ENCODE data around the gene CDS2. TPM values are rescaled to one million over a fixed set of nuclear protein-coding genes. Genes with fewer than 3 reads are reported as not detected.

CDS2 gene
- total and polyA plus RNA-seq, 10 of the 15 experiments (the other 5 are each of a cell fraction or from before 2014, with no cell fraction given) = 11.5 to 94.7 (median 23.1) TPM

GRCh38 chr20:5187122-5187521 is 60.3 kb downstream of the CDS2 start (continued):
- TF ChIP-seq ATF3 (IDR thresholded peaks at IDR 0.05; ENCODE audit: borderline replicate concordance, extremely low read depth, low read depth, low read length) (no peak), RCOR1 (conservative IDR thresholded peaks at IDR 0.05; ENCODE audit: low read depth, low read length) (no peak), HSF1 (IDR thresholded peaks at IDR 0.05; ENCODE audit: low read depth, low read length) (no peak), ESRRA (IDR thresholded peaks at IDR 0.05; ENCODE audit: low read length) (no peak)

- in situ Hi-C loops (cut with MboI) (loop anchor here (5.0 kb wide), 1 partner anchor 66 kb away; no protein-coding TSS in a partner anchor), intact Hi-C loops (cut with micrococcal nuclease; ENCODE audit: unreplicated experiment) (no loop called here)
- POLR2A ChIA-PET = no interaction called here
- RAD21 ChIA-PET (ENCODE audit: unreplicated experiment) = interaction anchor here (3.9 kb wide), 1 partner anchor 62 kb away, joined by 25 read pairs; the partner anchor contains the start of gene CDS2
- no peaks in the 10 kb centered on the region for H3K9me3 ChIP-seq (replicated peaks; ENCODE audit: control insufficient read depth, insufficient read depth, low read length)
- no peak for DNase-seq (ENCODE audit: low read depth, low spot score)
- no peak overlapping the region for H3K4me3 ChIP-seq
- H3K79me2 ChIP-seq (ENCODE audit: control insufficient read depth, insufficient read depth, low read length) = no peaks in the 10 kb centered on the region
- no peak overlapping the region for H2AFZ ChIP-seq (ENCODE audit: control insufficient read depth, low read depth, low read length)
- ATAC-seq = no peak
- peaks cover 33% of the 10 kb centered on the region for H3K4me1 ChIP-seq (ENCODE audit: control insufficient read depth, insufficient read depth, low read length)
- no peak overlapping the region for H3K9ac ChIP-seq (ENCODE audit: control insufficient read depth, insufficient read depth, low read length)
- no peak overlapping the region for H3K27ac ChIP-seq (ENCODE audit: control insufficient read depth, insufficient read depth)
- 96% methylated on average over 7 of the region's 7 CpGs for WGBS (ENCODE audit: insufficient coverage, insufficient replicate concordance, low lambda C conversion rate, missing lambda C conversion rate)
- no peak overlapping the region for H3K4me2 ChIP-seq (ENCODE audit: control insufficient read depth, insufficient read depth)
- SMC1A ChIA-PET (ENCODE audit: uncharacterized antibody, unreplicated experiment) = interaction anchor here (11.1 kb wide), 1 partner anchor 62 kb away, joined by 229 read pairs; the partner anchor contains the start of gene CDS2
- H4K20me1 ChIP-seq (ENCODE audit: control insufficient read depth, insufficient read depth) = no peaks in the 10 kb centered on the region
- no TSS peak for BruUV-seq (replicated peaks)
- H3K36me3 ChIP-seq (ENCODE audit: control insufficient read depth in 2 of 2, insufficient read depth in 2 of 2, low read length in 1 of 2) = peaks cover 12 to 16% of the 10 kb centered on the region in 2 experiments
- no peak for FAIRE-seq
- H3K27me3 ChIP-seq (replicated peaks in 1 of 2; ENCODE audit: control insufficient read depth in 2 of 2, insufficient read depth in 2 of 2, low read length in 1 of 2) = no peaks in the 10 kb centered on the region
- CTCF ChIA-PET = interaction anchor here (1.0 to 4.0 kb wide), 3 partner anchors 14 to 62 kb away, joined by 3 to 45 read pairs (median 3); partner anchors contain the start of gene CDS2
- TF ChIP-seq STAT1 (conservative IDR thresholded peaks at IDR 0.05) (no peak), HSF1 (IDR thresholded peaks at IDR 0.05; ENCODE audit: low read depth, low read length) (no peak), USF1 (IDR thresholded peaks at IDR 0.05; ENCODE audit: borderline replicate concordance, extremely low read length, insufficient read depth, low read depth, low read length) (no peak), ZNF217 (IDR thresholded peaks at IDR 0.05) (no peak), CHD1 (IDR thresholded peaks at IDR 0.05; ENCODE audit: low read depth, low read length) (no peak), FOS (IDR thresholded peaks at IDR 0.05; ENCODE audit: borderline replicate concordance, extremely low read depth, insufficient read length) (no peak), GATAD2B (conservative IDR thresholded peaks at IDR 0.05; ENCODE audit: low read depth) (no peak), BMI1 (IDR thresholded peaks at IDR 0.05; ENCODE audit: borderline replicate concordance) (no peak), SREBF1 (IDR thresholded peaks at IDR 0.05; ENCODE audit: low read length) (no peak), STAT3 (IDR thresholded peaks at IDR 0.05; ENCODE audit: low read depth, low read length) (no peak), SPI1 (IDR thresholded peaks at IDR 0.05; ENCODE audit: borderline replicate concordance, insufficient read depth, low read depth, low read length) (no peak)
Observed at GRCh38 chr20:5188736-5189135, 61.9 kb downstream of the CDS2 start.

Measured in GM12878 (cell line).